GM12878 (cell line): ENCODE data around the gene NR4A2. TPM values are rescaled to one million over a fixed set of nuclear protein-coding genes. Genes with fewer than 3 reads are reported as not detected.
A peak's percentile ranks its signal among the peaks of the same experiment; 100 is the strongest.

Experiments used
- BHLHE40 ChIP-seq, 2 experiments: fragments of 450-650 bp in 1 of 2; IDR thresholded peaks; 2 replicates each; pipeline ENCODE4 v1.6.1; 2011 to 2017; ENCODE audit warnings: low read depth in 2 of 2, borderline replicate concordance in 1 of 2, improper control_type of control experiment in 1 of 2, low read length in 1 of 2, mild to moderate bottlenecking in 1 of 2
- CBFB ChIP-seq: IDR thresholded peaks from 2 replicates; pipeline ENCODE4 v1.6.1; 2016; ENCODE audit warnings: antibody characterized with exemption, low read depth
- CBX5 ChIP-seq: sonication (generic); IDR thresholded peaks from 2 replicates; pipeline ENCODE4 v1.6.1; 2016; ENCODE audit warnings: low read depth, moderate library complexity, mild to moderate bottlenecking, inconsistent platforms
- CHD4 ChIP-seq: fragments of 200-600 bp; sonication (generic); IDR thresholded peaks from 2 replicates; pipeline ENCODE4 v1.6.1; 2016; ENCODE audit warnings: mild to moderate bottlenecking
- CREM ChIP-seq: IDR thresholded peaks from 2 replicates; pipeline ENCODE4 v1.6.1; 2014; ENCODE audit warnings: antibody characterized with exemption, low read depth
- EGR1 ChIP-seq, 2 experiments: IDR thresholded peaks; 1 replicate in 1 of 2; 2 replicates in 1 of 2; pipeline ENCODE4 v1.6.1; 2011 to 2012; ENCODE audit warnings: low read depth in 2 of 2, low read length in 2 of 2, borderline replicate concordance in 1 of 2, mild to moderate bottlenecking in 1 of 2, moderate library complexity in 1 of 2
- GABPA ChIP-seq: IDR thresholded peaks from 2 replicates; pipeline ENCODE4 v1.6.1; 2014; ENCODE audit warnings: antibody characterized with exemption, low read depth, mild to moderate bottlenecking, inconsistent platforms
- HDAC6 ChIP-seq: fragments of 200-600 bp; sonication (generic); IDR thresholded peaks from one replicate; pipeline ENCODE4 v1.8.0; 2017; ENCODE audit warnings: antibody characterized with exemption; ENCODE audit not compliant: unreplicated experiment
- HDGF ChIP-seq: fragments of 450-650 bp; IDR thresholded peaks from 2 replicates; pipeline ENCODE4 v1.6.1; 2016; ENCODE audit warnings: antibody characterized with exemption
- IRF4 ChIP-seq: IDR thresholded peaks from 2 replicates; pipeline ENCODE4 v1.6.1; 2011; ENCODE audit warnings: low read depth, low read length
- KLF5 ChIP-seq: fragments of 450-650 bp; IDR thresholded peaks from 2 replicates; pipeline ENCODE4 v1.6.1; 2014; ENCODE audit warnings: mild to moderate bottlenecking; ENCODE audit not compliant: partially characterized antibody
- MXI1 ChIP-seq: fragments of 150-350 bp; IDR thresholded peaks from 2 replicates; pipeline ENCODE4 v1.6.1; 2011; ENCODE audit warnings: low read depth, mild to moderate bottlenecking, inconsistent platforms, low read length, improper control_type of control experiment
- NBN ChIP-seq: fragments of 450-650 bp; IDR thresholded peaks from 2 replicates; pipeline ENCODE4 v1.6.1; 2016
- NFIC ChIP-seq: IDR thresholded peaks from 2 replicates; pipeline ENCODE4 v1.6.1; 2012; ENCODE audit warnings: low read depth, mild to moderate bottlenecking, inconsistent platforms, low read length, moderate library complexity
- NFYB ChIP-seq: IDR thresholded peaks from 2 replicates; pipeline ENCODE4 v1.6.1; 2011; ENCODE audit warnings: low read depth, mild to moderate bottlenecking, low read length, improper control_type of control experiment, moderate library complexity; ENCODE audit not compliant: insufficient read depth
- POLR2AphosphoS2 ChIP-seq: IDR thresholded peaks from 2 replicates; pipeline ENCODE4 v1.6.1; 2011; ENCODE audit warnings: low read depth, mild to moderate bottlenecking, low read length, improper control_type of control experiment, moderate library complexity
- POU2F2 ChIP-seq: IDR thresholded peaks from 3 replicates; pipeline ENCODE4 v1.6.1; 2011; ENCODE audit warnings: low read depth, mild to moderate bottlenecking, low read length, borderline replicate concordance
- RAD21 ChIP-seq: IDR thresholded peaks from 2 replicates; pipeline ENCODE4 v1.6.1; 2011; ENCODE audit warnings: mild to moderate bottlenecking, low read depth, low read length, moderate library complexity; ENCODE audit not compliant: insufficient read depth
- RBBP5 ChIP-seq: fragments of 200-600 bp; sonication (generic); conservative IDR thresholded peaks from 2 replicates; pipeline ENCODE4 v1.6.1; 2016
- RELA ChIP-seq: fragments of 450-650 bp; IDR thresholded peaks from 2 replicates; pipeline ENCODE4 v1.8.0; 2014; ENCODE audit warnings: borderline replicate concordance; ENCODE audit not compliant: partially characterized antibody
- RELB ChIP-seq: fragments of 450-650 bp; IDR thresholded peaks from 2 replicates; pipeline ENCODE4 v1.6.1; 2017; ENCODE audit warnings: low read depth, mild to moderate bottlenecking, moderate library complexity
- SMAD1 ChIP-seq: fragments of 450-650 bp; IDR thresholded peaks from 2 replicates; pipeline ENCODE4 v1.6.1; 2018; ENCODE audit warnings: mild to moderate bottlenecking, low read depth; ENCODE audit not compliant: partially characterized antibody
- SMAD5 ChIP-seq: IDR thresholded peaks from 2 replicates; pipeline ENCODE4 v1.6.1; 2016; ENCODE audit warnings: antibody characterized with exemption, low read depth
- SPI1 ChIP-seq: IDR thresholded peaks from 2 replicates; pipeline ENCODE4 v1.6.1; 2011; ENCODE audit warnings: low read depth, mild to moderate bottlenecking, low read length, moderate library complexity, borderline replicate concordance; ENCODE audit not compliant: insufficient read depth
- STAT1 ChIP-seq: fragments of 450-650 bp; conservative IDR thresholded peaks from 2 replicates; pipeline ENCODE4 v1.6.1; 2014; ENCODE audit warnings: antibody characterized with exemption, mild to moderate bottlenecking
- TCF7 ChIP-seq: IDR thresholded peaks from 2 replicates; pipeline ENCODE4 v1.6.1; 2014; ENCODE audit warnings: antibody characterized with exemption, borderline replicate concordance
- YY1 ChIP-seq: IDR thresholded peaks from 2 replicates; pipeline ENCODE4 v1.6.1; 2011; ENCODE audit warnings: low read depth, mild to moderate bottlenecking, low read length
- ZNF207 ChIP-seq: fragments of 450-650 bp; IDR thresholded peaks from 2 replicates; pipeline ENCODE4 v1.6.1; 2014; ENCODE audit warnings: antibody characterized with exemption, mild to moderate bottlenecking, borderline replicate concordance
- polyA plus RNA-seq, 11 experiments: library from polyadenylated mRNA; depleted of rRNA in 4 of 11; unstranded in 6 of 11; stranded (reverse) in 5 of 11; fragments of >200 nt; fragmentation: Nextera tagmentation in 4 of 11; fragmentation: Illumina TruSeq in 1 of 11; extraction: Ambion mirVana in 4 of 11; extraction: Trizol in 1 of 11; gene quantifications; 1 replicate in 1 of 11; 2 replicates in 10 of 11; pipeline versions ENCODE4 v1.2.1 to v1.2.3, GENCODE V29; 2011 to 2016; ENCODE audit warnings: inconsistent platforms in 2 of 11, missing spikeins in 2 of 11, low read depth in 1 of 11
- total RNA-seq, 4 experiments: library from RNA; depleted of rRNA in 3 of 4; stranded (reverse); fragments of >200 nt in 3 of 4; fragmentation: Illumina TruSeq in 1 of 4; extraction: Trizol in 1 of 4; gene quantifications; 2 replicates each; pipeline versions ENCODE4 v1.2.1 to v1.2.3, GENCODE V29; 2013 to 2021
- TF ChIP-seq, protein P1 (sequence below): IDR thresholded peaks from 2 replicates; pipeline ENCODE4 v1.6.1; 2011; ENCODE audit warnings: borderline replicate concordance, low read depth, mild to moderate bottlenecking, moderate library complexity, low read length; ENCODE audit not compliant: insufficient read depth, poor library complexity, severe bottlenecking

The NR4A2 gene
- total and polyA plus RNA-seq, 10 of the 15 experiments (the other 5 are each of a cell fraction or from before 2014, with no cell fraction given), result 0.15 to 3.4 (median 0.58) TPM

DNA sequence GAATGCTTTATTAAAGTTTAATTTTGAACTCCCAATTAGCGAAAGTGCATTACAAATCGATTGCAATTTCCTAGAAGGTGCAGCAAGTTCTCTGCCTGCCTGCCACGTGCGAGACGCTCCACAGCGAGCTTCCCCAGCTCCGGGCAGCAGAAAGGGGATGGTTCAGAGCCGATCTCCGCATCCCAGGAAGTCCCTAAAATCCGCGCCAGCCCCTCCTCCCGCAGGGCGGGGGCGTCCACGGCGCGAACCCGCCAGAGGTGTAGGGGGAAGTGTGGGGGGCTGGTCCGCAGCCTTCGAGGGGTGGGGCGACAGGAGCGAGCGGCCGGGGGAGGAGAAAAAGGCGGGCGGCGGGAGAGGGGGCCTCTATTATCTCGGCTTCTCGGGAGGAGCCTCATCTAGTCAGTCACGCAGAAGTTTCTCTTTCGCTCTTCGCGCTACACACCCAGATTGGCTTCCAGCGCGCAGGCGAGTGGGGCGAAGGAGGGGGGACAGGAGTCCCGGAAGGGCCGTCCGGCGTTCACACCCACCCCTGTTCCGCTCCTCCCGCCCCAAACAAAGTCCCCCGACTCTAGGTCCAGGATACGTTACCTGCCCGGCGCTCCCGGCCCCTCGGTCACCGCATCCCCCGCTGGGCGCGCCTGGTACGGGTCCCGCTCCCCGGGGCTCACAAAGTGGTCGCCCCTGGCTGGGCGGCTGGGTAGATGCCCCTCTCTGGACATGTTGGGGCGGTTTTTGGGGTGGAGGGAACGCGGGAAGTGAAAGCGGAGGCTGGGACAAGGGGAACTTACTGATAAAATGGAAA lies 9.1 kb upstream of the NR4A2 start (continued):
- peak; percentile 81; the same call in 1 of the 2 replicates for TF ChIP-seq RELB
- TF ChIP-seq POLR2AphosphoS2, result peak; percentile 84
- TF ChIP-seq CHD4, result no peak
- TF ChIP-seq NBN, result peak; percentile 86
- TF ChIP-seq RELA, result peak; percentile 35
- no peak for TF ChIP-seq TCF7
- TF ChIP-seq, protein P1, sequence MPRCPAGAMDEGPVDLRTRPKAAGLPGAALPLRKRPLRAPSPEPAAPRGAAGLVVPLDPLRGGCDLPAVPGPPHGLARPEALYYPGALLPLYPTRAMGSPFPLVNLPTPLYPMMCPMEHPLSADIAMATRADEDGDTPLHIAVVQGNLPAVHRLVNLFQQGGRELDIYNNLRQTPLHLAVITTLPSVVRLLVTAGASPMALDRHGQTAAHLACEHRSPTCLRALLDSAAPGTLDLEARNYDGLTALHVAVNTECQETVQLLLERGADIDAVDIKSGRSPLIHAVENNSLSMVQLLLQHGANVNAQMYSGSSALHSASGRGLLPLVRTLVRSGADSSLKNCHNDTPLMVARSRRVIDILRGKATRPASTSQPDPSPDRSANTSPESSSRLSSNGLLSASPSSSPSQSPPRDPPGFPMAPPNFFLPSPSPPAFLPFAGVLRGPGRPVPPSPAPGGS, result peak; percentile 25
- TF ChIP-seq YY1, result peak; percentile 12; the same call in 1 of the 2 replicates
- TF ChIP-seq KLF5, result no peak
- TF ChIP-seq POU2F2, result peak; percentile 70; the same call in 1 of the 3 replicates
- no peak for TF ChIP-seq HDAC6
- 0 out of 2 replicates have a peak, but pooled peaks have one; percentile 38 for TF ChIP-seq RBBP5
- peak; percentile 86 for TF ChIP-seq MXI1
- TF ChIP-seq SPI1, result peak; percentile 8; the same call in 1 of the 2 replicates
- TF ChIP-seq SMAD1, result peak; percentile 81
- no peak for TF ChIP-seq HDGF
- 0 out of 2 replicates have a peak, but pooled peaks have one; percentile 9 for TF ChIP-seq ZNF207
- no peak; the same call in 1 of the 2 replicates for TF ChIP-seq STAT1
- TF ChIP-seq CBFB, result peak; percentile 16; the same call in 1 of the 2 replicates
- peak; percentile 35; the same call in 1 of the 2 replicates for TF ChIP-seq CREM
- TF ChIP-seq NFIC, result peak; percentile 49; the same call in 1 of the 2 replicates
- peak in 1 of 2 experiments; percentile 97; a peak in 2 of 3 replicates for TF ChIP-seq EGR1 (IDR thresholded peaks at IDR 0.05; ENCODE audit: borderline replicate concordance in 1 of 2, low read depth in 2 of 2, low read length in 2 of 2)
- peak; percentile 74 for TF ChIP-seq SMAD5
- TF ChIP-seq CBX5, result peak; percentile 63
- TF ChIP-seq NFYB, result peak; percentile 31; the same call in 1 of the 2 replicates
- no peak; the same call in 1 of the 2 replicates for TF ChIP-seq RAD21
- peak; percentile 69 to 86; a peak in 3 of 4 replicates for TF ChIP-seq BHLHE40 (IDR thresholded peaks at IDR 0.05; ENCODE audit: borderline replicate concordance in 1 of 2, low read depth in 2 of 2, low read length in 1 of 2)
- TF ChIP-seq GABPA, result peak; percentile 72
- 0 out of 2 replicates have a peak, but pooled peaks have one; percentile 20 for TF ChIP-seq IRF4
